ENCODE data around the gene PDZD8. TPM values are rescaled to one million over a fixed set of nuclear protein-coding genes. Genes with fewer than 3 reads are reported as not detected.

Gene PDZD8
- total RNA-seq, 2 donors from 2014 or later: 53.3 to 60.1 TPM

DNA sequence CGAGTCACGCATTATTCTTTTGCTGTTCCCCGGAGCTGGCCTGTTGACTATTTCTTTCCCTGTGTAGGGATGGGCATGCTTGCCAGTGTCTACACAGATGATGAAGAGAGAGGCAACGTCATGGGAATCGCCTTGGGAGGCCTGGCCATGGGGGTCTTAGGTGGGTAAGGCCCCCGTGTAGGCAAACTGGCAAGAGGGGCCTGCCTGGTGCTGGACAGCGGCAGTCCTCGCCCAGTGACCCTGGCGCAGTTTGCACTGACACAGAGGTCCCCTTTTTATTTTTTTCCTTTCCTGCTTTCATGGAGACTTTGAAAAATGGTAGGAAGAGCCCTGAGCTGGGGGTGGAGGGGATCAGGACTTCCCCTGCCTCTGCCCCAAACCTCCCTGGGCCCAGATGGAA, 120.9 kb downstream of the PDZD8 start:
- no peaks in the 10 kb centered on the region for H3K9me3 ChIP-seq (ENCODE audit: control insufficient read depth, low read length)
- no peaks in the 10 kb centered on the region for H3K4me1 ChIP-seq (ENCODE audit: control insufficient read depth, insufficient read depth, low read length)
- no peak overlapping the region for H3K9ac ChIP-seq (ENCODE audit: extremely low read depth, low read length, poor library complexity, severe bottlenecking)
- peaks cover 4% of the 10 kb centered on the region for H3K27me3 Mint-ChIP-seq (ENCODE audit: insufficient read depth)
- no peaks in the 10 kb centered on the region for H3K9me3 Mint-ChIP-seq
- H3K4me3 ChIP-seq (ENCODE audit: low read length): no peak overlapping the region
- no peaks in the 10 kb centered on the region for H3K36me3 Mint-ChIP-seq (ENCODE audit: low read depth)
- H3K27ac Mint-ChIP-seq: no peak overlapping the region
- H3K27me3 ChIP-seq (ENCODE audit: control insufficient read depth, insufficient read depth, low read length, poor library complexity, severe bottlenecking): no peaks in the 10 kb centered on the region
- WGBS, 2 experiments (ENCODE audit: insufficient coverage in 1 of 2, insufficient read length in 1 of 2): 78 to 83% methylated on average over 7 to 9 of the region's 9 CpGs
- DNase-seq: no peak
- TF ChIP-seq, protein P1, sequence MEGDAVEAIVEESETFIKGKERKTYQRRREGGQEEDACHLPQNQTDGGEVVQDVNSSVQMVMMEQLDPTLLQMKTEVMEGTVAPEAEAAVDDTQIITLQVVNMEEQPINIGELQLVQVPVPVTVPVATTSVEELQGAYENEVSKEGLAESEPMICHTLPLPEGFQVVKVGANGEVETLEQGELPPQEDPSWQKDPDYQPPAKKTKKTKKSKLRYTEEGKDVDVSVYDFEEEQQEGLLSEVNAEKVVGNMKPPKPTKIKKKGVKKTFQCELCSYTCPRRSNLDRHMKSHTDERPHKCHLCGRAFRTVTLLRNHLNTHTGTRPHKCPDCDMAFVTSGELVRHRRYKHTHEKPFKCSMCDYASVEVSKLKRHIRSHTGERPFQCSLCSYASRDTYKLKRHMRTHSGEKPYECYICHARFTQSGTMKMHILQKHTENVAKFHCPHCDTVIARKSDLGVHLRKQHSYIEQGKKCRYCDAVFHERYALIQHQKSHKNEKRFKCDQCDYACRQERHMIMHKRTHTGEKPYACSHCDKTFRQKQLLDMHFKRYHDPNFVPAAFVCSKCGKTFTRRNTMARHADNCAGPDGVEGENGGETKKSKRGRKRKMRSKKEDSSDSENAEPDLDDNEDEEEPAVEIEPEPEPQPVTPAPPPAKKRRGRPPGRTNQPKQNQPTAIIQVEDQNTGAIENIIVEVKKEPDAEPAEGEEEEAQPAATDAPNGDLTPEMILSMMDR (conservative IDR thresholded peaks at IDR 0.05): no peak
- H3K36me3 ChIP-seq (ENCODE audit: control insufficient read depth, insufficient read depth, low read length): no peaks in the 10 kb centered on the region
- H3K4me3 Mint-ChIP-seq: no peak overlapping the region
- no peak overlapping the region for H3K27ac ChIP-seq (ENCODE audit: low read depth, low read length)
- peaks cover 6% of the 10 kb centered on the region for H3K4me1 Mint-ChIP-seq

DNA sequence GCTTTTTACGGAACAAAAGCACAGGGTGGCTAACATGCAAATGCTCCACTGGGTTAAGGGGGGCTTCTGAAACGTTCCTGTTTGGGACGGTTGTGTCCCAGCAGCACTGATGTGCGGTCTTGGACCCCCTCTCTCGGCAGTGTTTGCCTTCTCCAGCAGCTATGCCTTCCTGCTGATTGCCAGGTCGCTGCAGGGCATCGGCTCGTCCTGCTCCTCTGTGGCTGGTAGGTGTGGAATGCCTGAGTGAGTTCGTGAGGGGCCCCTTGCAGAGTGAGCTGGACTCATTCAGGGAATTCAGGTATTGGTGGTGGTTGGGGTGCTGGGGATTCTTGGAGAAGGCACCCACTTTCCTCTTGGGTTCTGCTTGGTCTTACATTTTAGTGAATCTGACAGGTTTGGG, 121.3 kb downstream of the PDZD8 start:
- 79 to 91% methylated on average over 1 to 9 of the region's 9 CpGs for WGBS, 2 experiments (ENCODE audit: insufficient coverage in 1 of 2, insufficient read length in 1 of 2)
- no peaks in the 10 kb centered on the region for H3K9me3 ChIP-seq (ENCODE audit: control insufficient read depth, low read length)

DNA sequence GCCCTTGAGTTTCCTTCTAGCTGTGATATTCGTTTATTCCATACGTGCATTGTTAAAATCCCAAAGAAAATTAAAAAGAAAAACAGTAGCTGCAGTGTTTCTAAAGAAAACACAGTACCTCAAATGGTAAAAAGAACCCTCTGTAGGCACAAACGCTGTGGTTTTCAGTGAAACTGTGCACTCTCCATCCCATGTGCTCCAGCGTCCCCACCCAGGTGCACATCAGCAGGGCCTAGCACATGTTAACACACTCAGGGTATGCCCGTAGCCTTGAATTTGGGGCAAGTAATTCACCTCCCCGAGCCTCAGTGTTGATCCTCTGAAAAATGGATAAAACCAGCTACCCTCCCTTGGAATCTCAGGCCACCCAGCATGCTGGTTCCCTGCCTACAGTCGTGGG, 124.8 kb downstream of the PDZD8 start:
- Histone ChIP-seq H3K9me3 (ENCODE audit: control insufficient read depth, low read length) (no peaks in the 10 kb centered on the region), H3K4me3 (ENCODE audit: low read length) (no peak overlapping the region), H3K9ac (ENCODE audit: extremely low read depth, low read length, poor library complexity, severe bottlenecking) (no peak overlapping the region), H3K4me1 (ENCODE audit: control insufficient read depth, insufficient read depth, low read length) (peaks cover 4% of the 10 kb centered on the region), H3K27me3 (ENCODE audit: control insufficient read depth, insufficient read depth, low read length, poor library complexity, severe bottlenecking) (peaks cover 14% of the 10 kb centered on the region), H3K27ac (ENCODE audit: low read depth, low read length) (no peak overlapping the region), H3K36me3 (ENCODE audit: control insufficient read depth, insufficient read depth, low read length) (no peaks in the 10 kb centered on the region)
- Mint-ChIP-seq H3K36me3 (ENCODE audit: low read depth) (no peaks in the 10 kb centered on the region), H3K9me3 (no peaks in the 10 kb centered on the region), H3K27me3 (ENCODE audit: insufficient read depth) (peaks cover 11% of the 10 kb centered on the region), H3K4me3 (no peak overlapping the region), H3K4me1 (no peaks in the 10 kb centered on the region), H3K27ac (no peak overlapping the region)
- 61 to 80% methylated on average over 6 to 7 of the region's 7 CpGs for WGBS, 2 experiments (ENCODE audit: insufficient coverage in 1 of 2, insufficient read length in 1 of 2)
- TF ChIP-seq, protein P1 (conservative IDR thresholded peaks at IDR 0.05): no peak
- no peak for DNase-seq

More for the DNA sequence above, 121.3 kb downstream of the PDZD8 start:
- Mint-ChIP-seq H3K9me3 (no peaks in the 10 kb centered on the region), H3K36me3 (ENCODE audit: low read depth) (no peaks in the 10 kb centered on the region), H3K4me3 (no peak overlapping the region), H3K27me3 (ENCODE audit: insufficient read depth) (peaks cover 5% of the 10 kb centered on the region), H3K27ac (peak overlapping the region; percentile 36), H3K4me1 (peaks cover 6% of the 10 kb centered on the region)
- TF ChIP-seq, protein P1 (conservative IDR thresholded peaks at IDR 0.05): no peak
- H3K9ac ChIP-seq (ENCODE audit: extremely low read depth, low read length, poor library complexity, severe bottlenecking): no peak overlapping the region
- peaks cover 3% of the 10 kb centered on the region for H3K4me1 ChIP-seq (ENCODE audit: control insufficient read depth, insufficient read depth, low read length)
- no peaks in the 10 kb centered on the region for H3K36me3 ChIP-seq (ENCODE audit: control insufficient read depth, insufficient read depth, low read length)
- H3K27me3 ChIP-seq (ENCODE audit: control insufficient read depth, insufficient read depth, low read length, poor library complexity, severe bottlenecking): no peaks in the 10 kb centered on the region
- DNase-seq: peak; percentile 60
- H3K27ac ChIP-seq (ENCODE audit: low read depth, low read length): no peak overlapping the region
- H3K4me3 ChIP-seq (ENCODE audit: low read length): no peak overlapping the region

Measured in endodermal cell (in vitro differentiated cells).